SU-DHL-6 (cell line): Measurements from ENCODE around the gene KIFC1.

Experiments used
- EZH2phosphoT487 ChIP-seq: fragments of 200-600 bp; sonication (generic), shearing (Covaris generic); conservative IDR thresholded peaks from 2 replicates; pipeline ENCODE4 v1.6.1; 2018; ENCODE audit warnings: mild to moderate bottlenecking, antibody characterized with exemption, low read length, moderate library complexity, mixed read lengths
- TF ChIP-seq, protein P1 (sequence below): fragments of 200-600 bp; sonication (generic); IDR thresholded peaks from one replicate; pipeline ENCODE4 v1.5.1; 2017; ENCODE audit warnings: antibody characterized with exemption, mild to moderate bottlenecking, low read length, moderate library complexity; ENCODE audit not compliant: insufficient read depth, poor library complexity, severe bottlenecking

DNA sequence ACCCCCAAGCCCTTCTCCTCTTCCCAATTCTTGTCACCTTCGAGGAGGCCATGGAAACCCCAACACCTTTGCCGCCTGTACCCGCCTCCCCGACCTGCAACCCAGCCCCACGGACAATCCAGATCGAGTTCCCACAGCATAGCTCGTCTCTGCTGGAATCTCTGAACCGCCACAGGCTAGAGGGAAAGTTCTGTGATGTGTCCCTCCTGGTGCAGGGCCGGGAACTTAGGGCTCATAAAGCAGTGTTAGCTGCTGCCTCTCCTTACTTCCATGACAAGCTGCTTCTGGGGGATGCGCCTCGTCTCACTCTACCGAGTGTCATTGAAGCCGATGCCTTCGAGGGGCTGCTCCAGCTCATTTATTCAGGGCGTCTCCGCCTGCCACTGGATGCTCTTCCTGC lies 63.4 kb downstream of the KIFC1 start:
- TF ChIP-seq, protein P1, sequence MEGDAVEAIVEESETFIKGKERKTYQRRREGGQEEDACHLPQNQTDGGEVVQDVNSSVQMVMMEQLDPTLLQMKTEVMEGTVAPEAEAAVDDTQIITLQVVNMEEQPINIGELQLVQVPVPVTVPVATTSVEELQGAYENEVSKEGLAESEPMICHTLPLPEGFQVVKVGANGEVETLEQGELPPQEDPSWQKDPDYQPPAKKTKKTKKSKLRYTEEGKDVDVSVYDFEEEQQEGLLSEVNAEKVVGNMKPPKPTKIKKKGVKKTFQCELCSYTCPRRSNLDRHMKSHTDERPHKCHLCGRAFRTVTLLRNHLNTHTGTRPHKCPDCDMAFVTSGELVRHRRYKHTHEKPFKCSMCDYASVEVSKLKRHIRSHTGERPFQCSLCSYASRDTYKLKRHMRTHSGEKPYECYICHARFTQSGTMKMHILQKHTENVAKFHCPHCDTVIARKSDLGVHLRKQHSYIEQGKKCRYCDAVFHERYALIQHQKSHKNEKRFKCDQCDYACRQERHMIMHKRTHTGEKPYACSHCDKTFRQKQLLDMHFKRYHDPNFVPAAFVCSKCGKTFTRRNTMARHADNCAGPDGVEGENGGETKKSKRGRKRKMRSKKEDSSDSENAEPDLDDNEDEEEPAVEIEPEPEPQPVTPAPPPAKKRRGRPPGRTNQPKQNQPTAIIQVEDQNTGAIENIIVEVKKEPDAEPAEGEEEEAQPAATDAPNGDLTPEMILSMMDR, result no peak
- no peak for TF ChIP-seq EZH2phosphoT487
